ENCODE measurements around the gene TXNL4B. TPM values are rescaled to one million over a fixed set of nuclear protein-coding genes. Genes with fewer than 3 reads are reported as not detected.
A peak's percentile ranks its signal among the peaks of the same experiment; 100 is the strongest.

TXNL4B gene
- total RNA-seq (10 to 100 TPM in 1 of 9 donors, 1 to 10 TPM in 8; 4.6 to 10.5 (median 7.0) TPM), polyA plus RNA-seq (10 to 100 TPM in 1 of 2 donors, 1 to 10 TPM in 1; 5.4 to 13.5 TPM)
- long read RNA-seq, donor 1 = 0 reads
- long read RNA-seq, donor 2, transcript TXNL4B-201 (4 exons, 2,556 nt) = major isoform, 30 of 41 reads
- long read RNA-seq, donor 2, partial matches to known transcripts = 2 of 41 reads
- long read RNA-seq, donor 2, other reads (novel, unspliced or antisense) = 9 of 41 reads
- long read RNA-seq, donor 3, partial matches to known transcripts = 3 of 10 reads
- long read RNA-seq, donor 3, other reads (novel, unspliced or antisense) = 3 of 10 reads

DNA sequence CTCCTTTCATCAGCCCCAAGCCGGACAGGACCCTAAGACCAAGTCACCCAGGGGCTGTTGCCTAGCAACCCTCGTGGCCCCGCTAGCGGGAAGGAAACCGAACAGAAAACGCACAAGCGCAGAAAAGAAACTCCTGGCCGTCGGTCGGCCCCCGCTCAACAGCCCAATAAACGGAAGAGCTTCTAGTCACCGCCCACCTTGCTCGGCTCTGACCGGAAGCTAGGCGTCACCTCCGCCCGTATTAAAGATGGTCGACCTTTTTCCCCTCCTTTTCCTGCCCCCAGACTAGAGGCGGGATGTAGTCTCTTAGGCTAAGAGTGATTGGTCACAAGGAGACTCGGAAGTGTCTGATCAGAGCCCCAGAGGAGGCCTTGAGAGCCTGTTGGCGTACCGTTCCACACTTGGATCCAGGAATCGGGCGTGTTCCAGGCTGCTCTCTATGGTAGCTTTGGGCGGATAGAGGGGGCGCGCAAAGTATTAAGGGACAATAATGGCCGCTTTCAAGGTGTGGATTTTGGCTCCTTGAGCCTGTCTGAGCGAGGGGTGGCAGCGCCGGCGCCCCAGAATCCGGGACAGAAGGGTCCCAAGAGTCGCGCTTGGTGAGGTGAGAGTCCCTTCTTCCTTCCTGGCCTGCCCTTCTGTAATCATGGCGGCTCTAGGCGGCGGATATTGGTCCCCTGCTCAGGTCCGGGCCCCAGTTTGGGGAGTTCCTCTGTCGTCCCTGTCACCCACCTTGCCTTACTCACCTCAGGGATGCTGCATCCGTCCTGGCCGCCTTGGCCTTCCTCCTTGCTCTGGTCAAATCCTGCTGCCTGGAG is at the start of gene TXNL4B, which contains the start of gene DHX38:
Gene TXNL4B (minus strand): TSS at position 173 of the 818 bp plus-strand sequence. CDS start 2,871 bp downstream, outside the sequence.
Gene DHX38 (plus strand): TSS at position 400 of the 818 bp plus-strand sequence. CDS start 2,311 bp downstream, outside the sequence.
- Histone ChIP-seq H3K27me3 (no peaks in the 10 kb centered on the region), H3K4me3 (peak within 1 kb of the TSS; percentile 65 to 97 (median 86)), H3K27ac (peak within 1 kb of the TSS; percentile 69 to 96 (median 91)), H3K9me3 (no peaks in the 10 kb centered on the region), H3K4me1 (peaks cover 5 to 35% (median 28%) of the 10 kb centered on the region in 12 donors), H3K36me3 (peaks cover 0 to 52% (median 43%) of the 10 kb centered on the region in 9 donors)
- TF ChIP-seq, protein P1, sequence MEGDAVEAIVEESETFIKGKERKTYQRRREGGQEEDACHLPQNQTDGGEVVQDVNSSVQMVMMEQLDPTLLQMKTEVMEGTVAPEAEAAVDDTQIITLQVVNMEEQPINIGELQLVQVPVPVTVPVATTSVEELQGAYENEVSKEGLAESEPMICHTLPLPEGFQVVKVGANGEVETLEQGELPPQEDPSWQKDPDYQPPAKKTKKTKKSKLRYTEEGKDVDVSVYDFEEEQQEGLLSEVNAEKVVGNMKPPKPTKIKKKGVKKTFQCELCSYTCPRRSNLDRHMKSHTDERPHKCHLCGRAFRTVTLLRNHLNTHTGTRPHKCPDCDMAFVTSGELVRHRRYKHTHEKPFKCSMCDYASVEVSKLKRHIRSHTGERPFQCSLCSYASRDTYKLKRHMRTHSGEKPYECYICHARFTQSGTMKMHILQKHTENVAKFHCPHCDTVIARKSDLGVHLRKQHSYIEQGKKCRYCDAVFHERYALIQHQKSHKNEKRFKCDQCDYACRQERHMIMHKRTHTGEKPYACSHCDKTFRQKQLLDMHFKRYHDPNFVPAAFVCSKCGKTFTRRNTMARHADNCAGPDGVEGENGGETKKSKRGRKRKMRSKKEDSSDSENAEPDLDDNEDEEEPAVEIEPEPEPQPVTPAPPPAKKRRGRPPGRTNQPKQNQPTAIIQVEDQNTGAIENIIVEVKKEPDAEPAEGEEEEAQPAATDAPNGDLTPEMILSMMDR (IDR thresholded peaks at IDR 0.05) = no peak
- TF ChIP-seq POLR2A (IDR thresholded peaks at IDR 0.05) = peak; percentile 66 to 84
- intact Hi-C loops (cut with DNase I) = loop anchor here in 4 of 10 donors (1.0 to 10.0 kb wide), 6 partner anchors 19 to 199 kb away; partner anchors contain the start of genes DHODH (in 3 of the 4) and IST1 (in 1 of the 4)
- ATAC-seq (peak; percentile 99 to 100 (median 100)), DNase-seq (peak; percentile 92 to 96 (median 95))
- WGBS, 4 donors = 0% methylated on average over 38 to 43 of the region's 43 CpGs

- no peak overlapping the region for H3K27ac ChIP-seq
- intact Hi-C loops (cut with DNase I) = no loop called here
- peaks cover 0 to 6% (median 0%) of the 10 kb centered on the region in 9 donors for H3K27me3 ChIP-seq
- H3K4me3 ChIP-seq = no peak overlapping the region
- ATAC-seq = no peak
- no peak for DNase-seq
- peaks cover 0 to 7% (median 0%) of the 10 kb centered on the region in 12 donors for H3K9me3 ChIP-seq
- no peaks in the 10 kb centered on the region for H3K4me1 ChIP-seq
- H3K36me3 ChIP-seq = no peaks in the 10 kb centered on the region
- TF ChIP-seq POLR2A (IDR thresholded peaks at IDR 0.05) = no peak
- TF ChIP-seq, protein P1 (IDR thresholded peaks at IDR 0.05) = no peak
- 68 to 84% (median 79%) methylated on average over 1 of the region's 1 CpG for WGBS, 4 donors
Observed at GRCh38 chr16:72142476-72142875, 49.1 kb upstream of the TXNL4B start.

- Histone ChIP-seq H3K4me1 (no peaks in the 10 kb centered on the region), H3K36me3 (no peaks in the 10 kb centered on the region), H3K27ac (no peak overlapping the region), H3K9me3 (no peaks in the 10 kb centered on the region), H3K27me3 (peaks cover 0 to 6% (median 0%) of the 10 kb centered on the region in 9 donors), H3K4me3 (no peak overlapping the region)
- DNase-seq (no peak), ATAC-seq (no peak)
- TF ChIP-seq POLR2A (IDR thresholded peaks at IDR 0.05) = no peak
- TF ChIP-seq, protein P1 (IDR thresholded peaks at IDR 0.05) = no peak
- intact Hi-C loops (cut with DNase I) = no loop called here
- 97 to 98% (median 97%) methylated on average over 2 of the region's 2 CpGs for WGBS, 4 donors
Observed at GRCh38 chr16:72139908-72140307, 46.5 kb upstream of the TXNL4B start.
